IPS-18c (cell line): Measurements from ENCODE around the gene TTC23L.
"Not testable (repeated sequence)": the region's sequence is repeated elsewhere in the genome, so short reads cannot be mapped to it uniquely, and the experiment has no call there.

Source experiments
- H3K4me3 ChIP-seq: 2 replicates; pipeline ENCODE4 v1.7.0; 2013; ENCODE audit warnings: low read depth, mild to moderate bottlenecking, low read length, moderate library complexity; ENCODE audit not compliant: insufficient read depth
- H3K9me3 ChIP-seq: one replicate; pipeline ENCODE4 v1.6.1; 2013; ENCODE audit warnings: mild to moderate bottlenecking, low read length, moderate library complexity; ENCODE audit not compliant: control insufficient read depth, insufficient read depth

The TTC23L gene

GRCh38 chr5:34827588-34828506 is 11.1 kb upstream of the TTC23L start:
- H3K4me3 ChIP-seq, result no peak overlapping the region
- H3K9me3 ChIP-seq, result no peaks in the 10 kb centered on the region

- not testable (repeated sequence) for H3K9me3 ChIP-seq, H3K4me3 ChIP-seq
Observed at GRCh38 chr5:34830827-34831226, 8.1 kb upstream of the TTC23L start.

- H3K9me3 ChIP-seq, result no peaks in the 10 kb centered on the region
Observed at GRCh38 chr5:34831303-34831702, 7.7 kb upstream of the TTC23L start.

GRCh38 chr5:34832568-34832967 is 6.4 kb upstream of the TTC23L start:
- Histone ChIP-seq H3K9me3 (no peaks in the 10 kb centered on the region), H3K4me3 (no peak overlapping the region)

More at GRCh38 chr5:34831303-34831702, 7.7 kb upstream of the TTC23L start:
- no peak overlapping the region for H3K4me3 ChIP-seq

GRCh38 chr5:34833090-34833489 is 5.9 kb upstream of the TTC23L start:
- Histone ChIP-seq H3K9me3 (no peaks in the 10 kb centered on the region), H3K4me3 (no peak overlapping the region; the same call in 1 of the 2 replicates)

GRCh38 chr5:34833976-34834793 is 4.8 kb upstream of the TTC23L start:
- H3K4me3 ChIP-seq, result no peak overlapping the region

GRCh38 chr5:34834794-34835089 is 4.2 kb upstream of the TTC23L start:
- Histone ChIP-seq H3K4me3 (no peak overlapping the region), H3K9me3 (no peaks in the 10 kb centered on the region)

More at GRCh38 chr5:34833976-34834793, 4.8 kb upstream of the TTC23L start:
- no peaks in the 10 kb centered on the region for H3K9me3 ChIP-seq

- Histone ChIP-seq H3K9me3 (no peaks in the 10 kb centered on the region), H3K4me3 (no peak overlapping the region)
Observed at GRCh38 chr5:34835664-34836063, 3.3 kb upstream of the TTC23L start.

- Histone ChIP-seq H3K9me3 (no peaks in the 10 kb centered on the region), H3K4me3 (no peak overlapping the region)
Observed at GRCh38 chr5:34841816-34842215, 2.9 kb downstream of the TTC23L start.

GRCh38 chr5:34842554-34842953 is 3.6 kb downstream of the TTC23L start:
- Histone ChIP-seq H3K9me3 (no peaks in the 10 kb centered on the region), H3K4me3 (no peak overlapping the region)

GRCh38 chr5:34843497-34843896 is 4.5 kb downstream of the TTC23L start:
- Histone ChIP-seq H3K4me3 (no peak overlapping the region), H3K9me3 (no peaks in the 10 kb centered on the region)

- Histone ChIP-seq H3K9me3 (no peaks in the 10 kb centered on the region), H3K4me3 (no peak overlapping the region)
Observed at GRCh38 chr5:34844106-34844505, 5.1 kb downstream of the TTC23L start.

- Histone ChIP-seq H3K4me3 (no peak overlapping the region), H3K9me3 (no peaks in the 10 kb centered on the region)
Observed at GRCh38 chr5:34844999-34845398, 6.0 kb downstream of the TTC23L start.

GRCh38 chr5:34847056-34847455 is 8.1 kb downstream of the TTC23L start:
- Histone ChIP-seq H3K4me3 (no peak overlapping the region), H3K9me3 (no peaks in the 10 kb centered on the region)

- Histone ChIP-seq H3K4me3 (no peak overlapping the region), H3K9me3 (no peaks in the 10 kb centered on the region)
Observed at GRCh38 chr5:34847552-34847951, 8.6 kb downstream of the TTC23L start.

- Histone ChIP-seq H3K9me3 (no peaks in the 10 kb centered on the region), H3K4me3 (no peak overlapping the region)
Observed at GRCh38 chr5:34848230-34848629, 9.3 kb downstream of the TTC23L start.

GRCh38 chr5:34849253-34849652 is 10.3 kb downstream of the TTC23L start:
- Histone ChIP-seq H3K4me3 (no peak overlapping the region), H3K9me3 (no peaks in the 10 kb centered on the region)
